ENCODE results near the gene P2RY8.
"Not testable (repeated sequence)": the region's sequence is repeated elsewhere in the genome, so short reads cannot be mapped to it uniquely, and the experiment has no call there.

DNA sequence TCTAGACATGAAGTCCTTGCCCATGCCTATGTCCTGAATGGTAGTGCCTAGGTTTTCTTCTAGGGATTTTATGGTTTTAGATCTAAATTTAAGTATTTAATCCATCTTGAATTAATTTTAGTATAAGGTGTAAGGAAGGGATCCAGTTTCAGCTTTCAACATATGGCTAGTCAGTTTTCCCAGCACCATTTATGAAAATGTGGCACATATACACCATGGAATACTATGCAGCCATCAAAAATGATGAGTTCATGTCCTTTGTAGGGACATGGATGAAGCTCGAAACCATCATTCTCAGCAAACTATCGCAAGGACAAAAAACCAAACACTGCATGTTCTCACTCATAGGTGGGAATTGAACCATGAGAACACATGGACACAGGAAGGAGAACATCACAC is 54.5 kb downstream of the P2RY8 start:
- TF ChIP-seq, protein P1, sequence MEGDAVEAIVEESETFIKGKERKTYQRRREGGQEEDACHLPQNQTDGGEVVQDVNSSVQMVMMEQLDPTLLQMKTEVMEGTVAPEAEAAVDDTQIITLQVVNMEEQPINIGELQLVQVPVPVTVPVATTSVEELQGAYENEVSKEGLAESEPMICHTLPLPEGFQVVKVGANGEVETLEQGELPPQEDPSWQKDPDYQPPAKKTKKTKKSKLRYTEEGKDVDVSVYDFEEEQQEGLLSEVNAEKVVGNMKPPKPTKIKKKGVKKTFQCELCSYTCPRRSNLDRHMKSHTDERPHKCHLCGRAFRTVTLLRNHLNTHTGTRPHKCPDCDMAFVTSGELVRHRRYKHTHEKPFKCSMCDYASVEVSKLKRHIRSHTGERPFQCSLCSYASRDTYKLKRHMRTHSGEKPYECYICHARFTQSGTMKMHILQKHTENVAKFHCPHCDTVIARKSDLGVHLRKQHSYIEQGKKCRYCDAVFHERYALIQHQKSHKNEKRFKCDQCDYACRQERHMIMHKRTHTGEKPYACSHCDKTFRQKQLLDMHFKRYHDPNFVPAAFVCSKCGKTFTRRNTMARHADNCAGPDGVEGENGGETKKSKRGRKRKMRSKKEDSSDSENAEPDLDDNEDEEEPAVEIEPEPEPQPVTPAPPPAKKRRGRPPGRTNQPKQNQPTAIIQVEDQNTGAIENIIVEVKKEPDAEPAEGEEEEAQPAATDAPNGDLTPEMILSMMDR (conservative IDR thresholded peaks at IDR 0.05; ENCODE audit: low read depth, low read length): not testable (repeated sequence)
- TF ChIP-seq EZH2 (IDR thresholded peaks at IDR 0.05; ENCODE audit: borderline replicate concordance, low read depth, low read length, poor library complexity, severe bottlenecking): not testable (repeated sequence)

Measured in A673 (cell line).